Fibroblast of mammary gland (primary cell): ENCODE measurements around the gene TGFB2.
"Not testable (repeated sequence)": the region's sequence is repeated elsewhere in the genome, so short reads cannot be mapped to it uniquely, and the experiment has no call there.

Experiments used
- DNase-seq: peaks from one replicate; pipeline ENCODE4 v3.0.0-alpha.2; 2010; ENCODE audit warnings: low read depth
- H3K4me3 ChIP-seq: 2 replicates; pipeline ENCODE4 v1.5.1; 2011; ENCODE audit warnings: low read depth, mild to moderate bottlenecking, low read length, moderate library complexity; ENCODE audit not compliant: control insufficient read depth
- TF ChIP-seq, protein P1 (sequence below): conservative IDR thresholded peaks from 2 replicates; pipeline ENCODE4 v1.5.1; 2011; ENCODE audit warnings: low read depth, low read length, inconsistent platforms; ENCODE audit not compliant: control insufficient read depth, insufficient read depth

Gene TGFB2

DNA sequence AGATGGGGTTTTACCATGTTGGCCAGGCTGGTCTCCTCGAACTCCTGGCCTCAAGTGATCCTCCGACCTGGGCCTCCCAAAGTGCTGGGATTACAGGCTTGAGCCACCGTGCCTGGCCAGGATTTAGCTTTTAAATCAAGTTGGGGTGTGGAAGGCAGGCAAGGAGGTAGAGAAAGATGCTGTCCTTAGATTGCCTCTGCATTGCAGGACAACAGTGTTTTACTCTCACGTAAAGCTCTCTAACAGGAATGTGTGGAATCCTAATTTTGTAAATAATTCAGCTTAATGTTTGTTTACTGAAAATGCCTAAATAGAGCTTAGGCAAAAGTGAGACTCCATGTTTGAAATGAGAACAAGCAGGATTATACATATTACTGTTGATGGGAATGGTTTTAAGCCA is 29.5 kb upstream of the TGFB2 start:
- TF ChIP-seq, protein P1, sequence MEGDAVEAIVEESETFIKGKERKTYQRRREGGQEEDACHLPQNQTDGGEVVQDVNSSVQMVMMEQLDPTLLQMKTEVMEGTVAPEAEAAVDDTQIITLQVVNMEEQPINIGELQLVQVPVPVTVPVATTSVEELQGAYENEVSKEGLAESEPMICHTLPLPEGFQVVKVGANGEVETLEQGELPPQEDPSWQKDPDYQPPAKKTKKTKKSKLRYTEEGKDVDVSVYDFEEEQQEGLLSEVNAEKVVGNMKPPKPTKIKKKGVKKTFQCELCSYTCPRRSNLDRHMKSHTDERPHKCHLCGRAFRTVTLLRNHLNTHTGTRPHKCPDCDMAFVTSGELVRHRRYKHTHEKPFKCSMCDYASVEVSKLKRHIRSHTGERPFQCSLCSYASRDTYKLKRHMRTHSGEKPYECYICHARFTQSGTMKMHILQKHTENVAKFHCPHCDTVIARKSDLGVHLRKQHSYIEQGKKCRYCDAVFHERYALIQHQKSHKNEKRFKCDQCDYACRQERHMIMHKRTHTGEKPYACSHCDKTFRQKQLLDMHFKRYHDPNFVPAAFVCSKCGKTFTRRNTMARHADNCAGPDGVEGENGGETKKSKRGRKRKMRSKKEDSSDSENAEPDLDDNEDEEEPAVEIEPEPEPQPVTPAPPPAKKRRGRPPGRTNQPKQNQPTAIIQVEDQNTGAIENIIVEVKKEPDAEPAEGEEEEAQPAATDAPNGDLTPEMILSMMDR, result no peak
- DNase-seq, result no peak
- H3K4me3 ChIP-seq, result no peak overlapping the region

DNA sequence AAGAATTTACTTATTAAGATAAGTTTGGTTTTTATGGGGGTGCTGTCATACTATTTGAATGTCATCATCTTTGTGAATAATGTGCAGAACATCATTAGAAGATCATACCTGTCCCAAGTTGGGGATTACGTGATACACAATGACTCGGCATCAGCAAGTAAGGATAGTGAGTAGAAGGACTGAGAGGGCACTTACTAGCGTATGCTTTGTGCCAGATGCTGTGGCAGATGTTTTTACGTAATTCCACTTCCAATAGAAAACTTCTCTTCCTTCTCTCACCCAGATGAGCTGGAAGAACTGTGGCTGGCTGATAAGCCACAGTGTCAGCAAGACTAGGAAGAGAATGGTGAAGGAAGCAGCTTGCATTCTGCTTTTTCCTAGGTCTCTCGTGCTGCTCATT is 28.1 kb upstream of the TGFB2 start:
- peak; percentile 15 for DNase-seq
- no peak overlapping the region for H3K4me3 ChIP-seq
- TF ChIP-seq, protein P1, result no peak

DNA sequence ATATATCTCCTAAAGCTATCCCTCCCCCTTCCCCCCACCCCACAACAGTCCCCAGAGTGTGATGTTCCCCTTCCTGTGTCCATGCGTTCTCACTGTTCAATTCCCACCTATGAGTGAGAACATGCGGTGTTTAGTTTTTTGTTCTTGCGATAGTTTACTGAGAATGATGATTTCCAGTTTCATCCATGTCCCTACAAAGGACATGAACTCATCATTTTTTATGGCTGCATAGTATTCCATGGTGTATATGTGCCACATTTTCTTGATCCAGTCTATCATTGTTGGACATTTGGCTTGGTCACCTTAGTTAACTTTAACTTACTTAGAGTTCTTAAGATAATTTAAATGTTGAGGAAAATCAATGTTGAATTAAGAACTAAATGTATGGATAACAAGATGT is 25.0 kb upstream of the TGFB2 start:
- H3K4me3 ChIP-seq, DNase-seq: not testable (repeated sequence)

DNA sequence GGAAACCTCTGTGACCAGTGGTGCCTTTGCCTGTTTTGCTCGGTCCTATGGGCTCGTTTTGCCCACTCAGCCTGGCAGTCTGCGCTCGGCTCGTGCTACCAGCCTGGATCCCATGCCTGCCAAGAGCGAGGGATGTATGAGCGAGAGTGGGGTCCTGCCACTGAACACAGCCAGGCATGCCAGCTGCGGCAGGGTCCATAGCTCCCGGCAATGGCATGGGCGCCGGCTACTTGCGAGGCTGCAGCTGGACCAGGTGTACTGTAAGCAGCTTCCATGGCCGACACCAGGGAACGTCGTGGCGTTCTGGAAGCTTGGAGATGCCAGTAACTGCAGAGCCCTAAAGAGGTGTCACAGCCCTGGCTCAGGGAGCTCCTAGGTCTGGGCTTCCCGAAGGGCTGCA is 22.4 kb upstream of the TGFB2 start:
- DNase-seq, result no peak
- TF ChIP-seq, protein P1, result no peak
- H3K4me3 ChIP-seq, result no peak overlapping the region

DNA sequence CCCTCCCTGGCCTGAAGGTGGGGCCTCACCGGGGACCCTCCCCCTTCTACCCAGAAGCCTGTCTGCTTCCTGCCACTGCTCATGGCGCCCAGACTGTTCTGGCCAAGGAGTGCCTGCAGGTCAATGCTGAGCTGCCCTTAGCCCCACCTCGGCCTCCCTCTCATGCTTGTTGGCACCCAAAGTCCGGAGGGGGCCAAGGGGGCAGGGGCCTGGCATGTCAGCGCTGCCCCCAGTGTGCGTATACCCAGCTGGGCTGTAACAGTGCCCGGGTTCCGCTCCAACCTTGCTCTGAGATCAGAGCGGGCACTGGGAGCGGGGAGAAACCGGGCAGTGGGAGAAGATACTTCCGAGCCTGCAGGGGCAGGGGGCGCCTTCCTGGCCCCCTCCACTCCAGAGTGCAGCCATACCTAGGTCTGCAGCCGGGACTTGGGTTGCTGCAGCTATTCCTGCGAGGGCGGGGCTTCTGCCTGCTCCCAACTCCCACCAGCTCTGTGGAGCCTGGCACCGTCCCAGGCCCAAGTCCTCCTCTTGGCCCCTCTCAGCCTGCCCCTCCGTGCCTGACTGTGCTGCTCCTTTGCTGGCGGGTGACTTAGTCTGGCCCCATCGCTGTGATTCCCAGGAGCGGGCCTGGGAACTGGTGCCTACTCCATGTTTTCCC is 21.4 kb upstream of the TGFB2 start:
- TF ChIP-seq, protein P1, result no peak
- DNase-seq, result no peak
- no peak overlapping the region for H3K4me3 ChIP-seq

DNA sequence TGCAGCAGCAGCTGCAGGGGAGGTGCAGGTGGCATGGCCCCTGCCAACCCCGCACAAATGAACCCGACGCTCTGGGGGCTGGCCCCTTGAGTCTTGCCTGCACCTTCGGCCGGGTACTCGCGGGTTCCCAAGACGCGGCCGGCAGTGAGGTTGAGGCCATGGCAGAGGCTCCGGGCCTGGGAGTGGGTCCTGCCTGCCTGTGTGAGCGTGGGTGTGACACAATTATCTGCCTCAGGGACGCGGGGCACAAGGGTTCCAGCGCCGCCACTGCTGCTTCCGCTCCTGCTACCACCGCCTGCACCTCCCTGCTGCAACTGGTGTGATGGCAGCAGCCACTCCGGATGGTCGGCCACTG is 20.9 kb upstream of the TGFB2 start:
- DNase-seq, result no peak

DNA sequence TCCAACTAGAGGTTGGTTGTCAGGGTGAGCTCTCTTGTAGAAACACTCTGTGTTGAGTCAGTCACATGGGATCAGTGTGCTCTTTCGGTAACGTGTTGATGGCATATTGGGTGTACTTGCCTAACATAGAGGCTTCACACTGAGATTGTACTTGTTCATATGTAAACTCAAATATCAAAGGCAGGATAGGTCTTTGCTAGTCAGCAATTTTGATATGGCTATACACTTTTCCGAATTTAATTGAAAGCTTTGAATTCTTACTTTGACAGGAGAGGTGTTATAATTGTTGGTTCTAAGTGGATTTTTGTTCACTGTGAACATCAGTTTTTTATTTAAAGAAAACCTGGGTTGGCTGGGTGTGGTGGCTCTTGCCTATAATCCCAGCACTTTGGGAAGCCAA is 16.4 kb upstream of the TGFB2 start:
- H3K4me3 ChIP-seq, result no peak overlapping the region
- no peak for DNase-seq
- TF ChIP-seq, protein P1, result no peak

More for the DNA sequence above, 20.9 kb upstream of the TGFB2 start:
- H3K4me3 ChIP-seq, result no peak overlapping the region
- TF ChIP-seq, protein P1, result no peak
